ENCODE data around the gene DNAL4. TPM values are rescaled to one million over a fixed set of nuclear protein-coding genes. Genes with fewer than 3 reads are reported as not detected.

Gene DNAL4
- total RNA-seq, 1 experiment from 2014 or later = 8.3 TPM

DNA sequence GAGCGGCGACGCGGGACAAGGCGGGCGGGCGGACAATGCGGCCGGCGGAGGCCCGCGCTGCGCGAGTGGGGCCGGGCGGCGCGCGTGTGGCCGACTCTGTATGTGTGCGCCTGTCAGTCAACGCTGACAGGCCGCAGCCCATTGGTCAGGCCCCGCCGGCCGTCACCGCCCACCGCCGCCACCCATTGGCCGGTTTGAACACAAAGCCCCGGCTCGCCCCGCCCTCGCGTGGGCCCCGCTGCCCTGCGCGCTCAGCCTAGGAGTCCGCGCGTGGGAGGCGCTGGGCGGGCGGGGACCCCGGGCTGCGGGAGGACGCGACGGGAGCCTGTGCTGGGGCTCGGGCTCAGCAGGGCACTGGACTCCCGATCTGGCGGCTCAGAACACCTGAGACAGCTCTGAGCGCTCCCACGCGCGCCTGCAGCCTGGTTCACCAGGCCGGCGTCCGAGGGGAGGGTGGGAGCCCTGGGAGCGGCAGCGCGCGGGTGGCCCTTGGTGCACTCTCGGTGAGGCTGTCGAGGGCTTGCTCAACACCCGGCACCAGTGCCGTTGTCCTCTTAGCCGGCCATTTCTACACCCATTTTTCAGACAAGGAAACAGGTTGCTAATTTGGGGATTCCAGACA, 37.9 kb downstream of the DNAL4 start, which contains the start of gene SUN2:
TSS of gene SUN2 (minus strand) at position 88 of the 622 bp plus-strand sequence. CDS start 3,370 bp downstream, outside the sequence.
- H2BK15ac ChIP-seq (ENCODE audit: low read depth, low read length) = no peak within 1 kb of the TSS
- H3K79me2 ChIP-seq (ENCODE audit: insufficient read depth, low read length) = no peaks in the 10 kb centered on the region
- H3K27ac ChIP-seq (ENCODE audit: insufficient read length, low read depth, low read length) = no peak within 1 kb of the TSS
- Mint-ChIP-seq H3K27ac (peak within 1 kb of the TSS in 2 of 3 experiments; percentile 37 to 50; a peak in 3 of 7 replicates), H3K4me1 (peaks cover 27 to 29% of the 10 kb centered on the region in 2 experiments), H3K4me3 (peak within 1 kb of the TSS; percentile 61 to 83), H3K9me3 (no peaks in the 10 kb centered on the region), H3K36me3 (ENCODE audit: insufficient read depth in 1 of 3, low read depth in 3 of 3) (peaks cover 0 to 4% (median 0%) of the 10 kb centered on the region in 3 experiments; a peak in 3 of 7 replicates), H3K27me3 (ENCODE audit: low read depth) (peaks cover 5% of the 10 kb centered on the region)
- peaks cover 9% of the 10 kb centered on the region for H3K23me2 ChIP-seq (ENCODE audit: insufficient read length, low read depth, low read length, poor library complexity, severe bottlenecking)
- no peak within 1 kb of the TSS for H3K23ac ChIP-seq (ENCODE audit: insufficient read length, low read depth, low read length)
- H3K79me1 ChIP-seq (ENCODE audit: insufficient read depth, low read depth, low read length, poor library complexity, severe bottlenecking) = no peaks in the 10 kb centered on the region
- H3K4ac ChIP-seq (ENCODE audit: low read depth, low read length) = no peak within 1 kb of the TSS
- 0 out of 2 replicates have a peak within 1 kb of the TSS, but pooled peaks have one; percentile 62 for H3K14ac ChIP-seq (ENCODE audit: insufficient read depth, low read length)
- H3K27me3 ChIP-seq (ENCODE audit: insufficient read depth, low read length) = no peaks in the 10 kb centered on the region; the same call in 1 of the 2 replicates
- H2AFZ ChIP-seq (ENCODE audit: low read length) = no peak within 1 kb of the TSS
- H2AK5ac ChIP-seq (ENCODE audit: insufficient read length, low read length) = no peak within 1 kb of the TSS
- no CpG with 5 or more reads among the region's 68 CpGs for WGBS (ENCODE audit: extremely low coverage, insufficient read length, low lambda C conversion rate)
- peak within 1 kb of the TSS; percentile 57 for H3K4me2 ChIP-seq (ENCODE audit: insufficient read depth, insufficient read length, low read length)
- TF ChIP-seq, protein P1, sequence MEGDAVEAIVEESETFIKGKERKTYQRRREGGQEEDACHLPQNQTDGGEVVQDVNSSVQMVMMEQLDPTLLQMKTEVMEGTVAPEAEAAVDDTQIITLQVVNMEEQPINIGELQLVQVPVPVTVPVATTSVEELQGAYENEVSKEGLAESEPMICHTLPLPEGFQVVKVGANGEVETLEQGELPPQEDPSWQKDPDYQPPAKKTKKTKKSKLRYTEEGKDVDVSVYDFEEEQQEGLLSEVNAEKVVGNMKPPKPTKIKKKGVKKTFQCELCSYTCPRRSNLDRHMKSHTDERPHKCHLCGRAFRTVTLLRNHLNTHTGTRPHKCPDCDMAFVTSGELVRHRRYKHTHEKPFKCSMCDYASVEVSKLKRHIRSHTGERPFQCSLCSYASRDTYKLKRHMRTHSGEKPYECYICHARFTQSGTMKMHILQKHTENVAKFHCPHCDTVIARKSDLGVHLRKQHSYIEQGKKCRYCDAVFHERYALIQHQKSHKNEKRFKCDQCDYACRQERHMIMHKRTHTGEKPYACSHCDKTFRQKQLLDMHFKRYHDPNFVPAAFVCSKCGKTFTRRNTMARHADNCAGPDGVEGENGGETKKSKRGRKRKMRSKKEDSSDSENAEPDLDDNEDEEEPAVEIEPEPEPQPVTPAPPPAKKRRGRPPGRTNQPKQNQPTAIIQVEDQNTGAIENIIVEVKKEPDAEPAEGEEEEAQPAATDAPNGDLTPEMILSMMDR (conservative IDR thresholded peaks at IDR 0.05) = no peak
- no peak within 1 kb of the TSS for H3T11ph ChIP-seq (ENCODE audit: low read length)
- DNase-seq = peak; percentile 72
- no peaks in the 10 kb centered on the region for H4K20me1 ChIP-seq (ENCODE audit: control insufficient read depth, insufficient read depth, insufficient read length)
- peak within 1 kb of the TSS; percentile 38 for H3K18ac ChIP-seq (ENCODE audit: insufficient read length, low read depth, low read length)
- no peak within 1 kb of the TSS for H4K91ac ChIP-seq (ENCODE audit: insufficient read length, low read depth, low read length)
- no peak within 1 kb of the TSS for H3K56ac ChIP-seq (ENCODE audit: insufficient read length, low read depth, low read length)
- H2BK12ac ChIP-seq (ENCODE audit: insufficient read length, low read depth, low read length) = no peak within 1 kb of the TSS
- H3K9me3 ChIP-seq (ENCODE audit: control insufficient read depth, low read depth, low read length) = no peaks in the 10 kb centered on the region
- H2BK120ac ChIP-seq (ENCODE audit: low read depth, low read length, poor library complexity, severe bottlenecking) = no peak within 1 kb of the TSS
- H4K5ac ChIP-seq (ENCODE audit: insufficient read length, low read depth, low read length) = no peak within 1 kb of the TSS
- H3K4me1 ChIP-seq (ENCODE audit: insufficient read depth, low read length) = peaks cover 5% of the 10 kb centered on the region; the same call in 1 of the 2 replicates
- no peak within 1 kb of the TSS for H3K9ac ChIP-seq (ENCODE audit: extremely low read depth, insufficient read length, low read length)
- H2BK20ac ChIP-seq (ENCODE audit: low read depth, low read length, poor library complexity, severe bottlenecking) = no peak within 1 kb of the TSS
- no peak within 1 kb of the TSS for H4K8ac ChIP-seq (replicated peaks; ENCODE audit: insufficient read length, low read depth, low read length)
- H2BK5ac ChIP-seq (ENCODE audit: insufficient read length, low read length) = no peak within 1 kb of the TSS
